HL-60/S4 treated with retinoic acid at 250 ng/mL for 4 days and 3 days (cell line): ENCODE data around the gene HLA-DQA2.
"Not testable (repeated sequence)": the region's sequence is repeated elsewhere in the genome, so short reads cannot be mapped to it uniquely, and the experiment has no call there.

Experiments used
- in situ Hi-C: fragments of 300-500 bp; cut with MboI; formaldehyde crosslinking; loops from 2 replicates; pipeline ENCODE4 v1.7.0; 2022; ENCODE audit warnings: low sequenced_read_pairs

The HLA-DQA2 gene

DNA sequence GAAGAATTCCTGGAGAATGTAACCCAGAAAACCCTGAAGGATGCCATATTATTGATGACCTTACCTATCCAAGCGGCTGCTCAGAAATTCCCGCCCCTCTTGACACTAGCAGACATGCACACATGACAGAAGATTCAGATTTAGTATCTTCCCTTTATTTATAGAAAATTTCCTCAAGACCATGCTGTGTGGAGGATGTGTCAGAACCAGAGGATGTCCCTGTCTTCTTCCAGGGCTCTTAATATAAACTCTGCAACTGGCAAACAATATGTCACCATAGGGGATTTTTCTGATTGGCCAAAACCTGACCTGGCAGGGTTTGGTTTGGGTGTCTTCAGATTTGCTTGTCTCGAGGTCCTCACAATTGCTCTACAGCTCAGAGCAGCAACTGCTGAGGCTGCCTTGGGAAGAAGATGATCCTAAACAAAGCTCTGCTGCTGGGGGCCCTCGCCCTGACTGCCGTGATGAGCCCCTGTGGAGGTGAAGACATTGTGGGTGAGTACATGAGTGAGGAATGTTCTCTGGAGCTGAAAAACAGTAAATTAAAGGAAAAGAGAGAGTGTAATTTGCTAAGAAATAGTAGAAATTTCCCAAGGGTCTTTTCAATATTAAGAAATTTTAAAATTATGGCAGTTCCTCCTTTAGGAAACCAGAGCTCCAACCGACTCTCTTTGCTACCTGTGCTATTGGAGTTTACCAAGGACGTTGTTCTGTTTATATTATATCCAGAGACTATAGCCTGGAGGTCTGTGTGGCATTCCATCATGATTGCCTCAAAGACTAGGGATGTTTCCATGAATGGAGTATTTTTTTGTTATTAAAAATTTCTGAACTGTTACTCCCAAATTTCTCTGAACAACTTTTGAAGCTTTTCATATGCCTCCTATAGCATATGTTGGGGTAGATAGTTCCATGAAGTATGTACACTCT is at the start of gene HLA-DQA2:
TSS of gene HLA-DQA2 (plus strand) at position 361 of the 930 bp plus-strand sequence. CDS start at position 414, 53 bp downstream.
- in situ Hi-C loops: no loop called here

DNA sequence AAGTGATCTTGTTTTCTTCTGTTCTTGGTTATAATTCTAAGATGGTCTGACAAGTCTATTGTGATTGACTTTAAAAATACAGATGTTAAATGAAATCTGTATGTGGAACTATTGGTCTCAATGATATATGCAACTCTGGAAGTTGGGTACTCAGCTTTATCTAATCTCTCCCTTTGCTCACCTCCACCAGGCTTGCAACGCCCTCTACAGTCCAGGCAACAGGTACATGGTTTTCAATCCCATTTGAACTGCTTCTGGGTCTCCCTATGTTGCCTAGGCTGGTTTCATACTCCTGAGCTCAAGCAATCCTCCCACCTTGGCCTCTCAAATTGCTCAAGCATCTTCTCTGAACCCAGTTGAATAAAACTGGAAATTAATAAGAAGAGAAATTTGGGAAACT is 49.2 kb upstream of the HLA-DQA2 start:
- in situ Hi-C loops: no loop called here

DNA sequence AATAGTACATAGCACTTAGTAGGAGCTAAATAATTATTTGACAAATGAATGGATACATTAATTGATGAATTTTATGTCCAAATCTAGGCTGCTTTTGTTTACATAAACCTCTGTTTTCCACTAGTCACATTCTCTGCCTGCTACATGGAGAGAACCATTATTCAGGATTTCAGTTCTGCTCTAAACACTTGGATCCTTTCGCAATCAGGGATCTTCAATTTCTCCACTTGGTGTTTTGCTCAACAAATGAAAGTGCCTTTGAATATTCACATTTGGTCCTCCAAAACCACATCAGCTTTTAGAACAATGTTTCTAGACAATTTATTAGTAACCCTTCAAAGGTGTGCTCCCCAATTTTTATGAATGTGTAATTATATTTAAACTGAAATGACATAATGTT is 44.2 kb upstream of the HLA-DQA2 start:
- in situ Hi-C loops: no loop called here

DNA sequence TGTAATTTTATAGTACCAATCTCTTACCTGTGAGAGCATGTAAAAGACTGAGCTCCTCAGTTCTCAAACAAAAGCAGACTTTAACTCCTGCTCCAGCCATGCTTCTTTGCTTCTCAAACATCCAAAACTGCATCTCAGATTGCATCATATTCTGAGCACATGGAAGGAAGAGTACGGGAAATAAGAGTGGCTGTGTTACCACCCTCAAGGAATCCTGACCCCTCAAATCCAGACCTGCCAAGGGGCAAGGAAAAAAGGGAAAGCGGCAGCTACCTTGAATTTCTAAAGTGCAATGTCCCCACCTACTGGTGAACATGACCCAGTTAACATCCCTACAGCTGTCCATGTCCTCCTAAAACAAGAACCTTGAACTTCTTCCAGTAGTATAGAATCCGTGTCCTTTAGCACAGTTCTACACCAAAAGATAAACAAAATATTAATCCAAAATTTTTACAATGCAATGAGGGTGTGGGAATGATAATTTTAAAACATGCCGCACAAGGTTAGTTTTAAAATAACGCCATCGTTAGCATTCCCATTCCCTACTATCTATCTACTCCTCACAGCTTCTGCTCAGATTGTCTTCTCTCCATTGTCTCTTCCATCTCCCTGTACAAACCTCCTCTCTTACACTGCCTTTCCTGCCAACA is 40.7 kb upstream of the HLA-DQA2 start:
- in situ Hi-C loops: no loop called here

DNA sequence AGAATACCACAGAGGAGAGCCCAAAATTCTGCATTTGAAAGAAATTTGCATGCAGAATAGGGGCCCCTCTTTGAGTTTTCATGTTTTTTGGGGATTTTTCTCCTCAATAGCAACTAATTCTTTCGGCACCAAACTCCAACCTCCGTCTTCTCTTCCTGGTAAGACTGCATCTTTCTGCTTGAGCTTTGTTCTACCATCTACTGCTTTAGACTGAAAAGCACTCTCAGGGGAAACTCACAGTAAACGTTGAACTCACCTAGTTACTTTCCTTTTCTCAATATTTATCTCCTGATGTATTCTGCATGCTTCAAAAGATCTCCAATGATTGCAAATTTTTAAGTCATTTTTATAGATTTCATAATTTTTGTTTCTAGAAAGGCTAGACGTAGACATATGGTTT is 37.8 kb upstream of the HLA-DQA2 start:
- in situ Hi-C loops: no loop called here

DNA sequence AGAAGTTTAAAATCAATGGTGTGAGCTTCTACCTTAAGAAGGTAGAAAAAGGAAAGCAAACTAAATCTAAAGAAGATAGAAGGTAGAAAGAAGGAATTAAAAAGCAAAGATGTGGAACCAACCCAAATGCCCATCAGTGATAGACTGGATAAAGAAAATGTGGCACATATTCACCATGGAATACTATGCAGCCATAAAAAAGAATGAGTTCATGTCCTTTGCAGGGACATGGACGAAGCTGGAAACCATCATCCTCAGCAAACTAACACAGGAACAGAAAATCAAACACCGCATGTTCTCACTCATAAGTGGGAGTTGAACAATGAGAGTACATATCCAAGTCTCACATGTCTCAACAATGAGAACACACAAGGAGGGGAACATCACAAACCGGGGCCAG is 36.0 kb upstream of the HLA-DQA2 start:
- in situ Hi-C loops: not testable (repeated sequence)

DNA sequence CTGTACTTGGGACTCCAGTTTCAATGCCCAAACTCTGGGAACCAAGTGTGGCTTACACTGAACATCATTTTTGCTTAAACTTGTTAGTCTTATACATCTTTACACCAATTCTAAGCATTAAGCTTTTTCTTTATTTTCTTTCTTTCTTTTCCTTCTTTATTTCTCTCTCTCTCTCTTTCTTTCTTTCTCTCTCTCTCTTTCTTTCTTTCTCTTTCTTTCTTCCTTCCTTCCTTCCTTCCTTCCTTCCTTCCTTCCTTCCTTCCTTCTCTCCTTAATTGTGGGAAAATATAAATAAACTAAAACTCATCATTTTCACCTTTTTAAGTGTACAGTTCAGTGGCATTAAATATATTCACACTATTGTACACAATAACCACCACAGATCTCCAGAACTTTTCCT is 31.6 kb upstream of the HLA-DQA2 start:
- in situ Hi-C loops: no loop called here

DNA sequence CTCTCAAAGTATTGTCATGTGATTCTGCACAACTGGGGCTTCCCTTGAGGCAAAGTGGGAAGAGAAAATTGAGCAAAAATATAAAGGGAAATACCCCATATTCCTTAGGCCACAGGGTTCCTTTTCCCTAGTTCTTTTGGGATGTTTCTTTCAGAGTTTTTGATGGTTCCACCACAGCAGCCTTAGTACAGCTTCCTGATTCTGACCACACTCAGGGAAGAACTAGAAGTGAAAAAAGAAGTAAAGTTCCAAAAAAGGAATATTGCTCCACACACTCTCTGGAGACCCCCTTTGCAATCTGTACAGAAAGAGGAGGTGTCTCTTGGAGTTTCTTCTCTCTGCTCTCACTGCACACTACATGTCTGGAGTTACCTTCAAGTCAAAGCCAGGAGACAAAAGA is 27.9 kb upstream of the HLA-DQA2 start:
- in situ Hi-C loops: no loop called here

DNA sequence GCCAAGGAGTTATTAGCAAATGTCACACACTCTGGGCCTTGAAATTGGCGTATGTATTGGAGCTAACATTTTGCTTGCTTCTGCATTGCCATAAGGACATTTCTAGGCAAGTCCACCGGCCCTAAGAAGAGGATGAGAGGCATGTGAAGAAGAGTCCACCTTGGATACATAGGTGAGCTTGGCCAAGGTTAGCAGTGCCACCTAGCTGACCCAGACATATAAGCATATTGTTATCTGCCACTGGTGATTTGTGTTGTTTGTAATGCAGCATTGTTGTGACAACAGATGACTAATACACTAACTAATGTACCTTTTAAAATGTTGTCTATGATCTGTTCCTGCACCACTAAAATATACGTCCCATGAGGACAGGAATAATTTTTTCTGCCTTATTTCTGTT is 24.8 kb upstream of the HLA-DQA2 start:
- in situ Hi-C loops: no loop called here

DNA sequence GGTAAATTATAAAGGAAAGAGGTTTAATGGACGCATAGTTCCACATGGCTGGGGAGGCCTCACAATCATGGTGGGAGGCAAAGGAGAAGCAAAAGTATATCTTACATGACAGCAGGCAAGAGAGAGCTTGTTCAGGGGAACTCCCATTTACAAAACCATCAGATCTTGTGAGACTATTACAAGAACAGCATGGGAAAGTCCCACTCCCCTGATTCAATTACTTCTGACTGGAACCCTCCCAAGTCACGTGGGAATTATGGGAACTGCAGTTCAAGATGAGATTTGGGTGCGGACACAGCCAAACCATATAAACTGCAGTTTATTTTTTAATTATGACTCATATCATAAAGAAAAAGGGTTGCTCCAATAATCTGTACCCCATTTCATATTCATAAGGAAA is 22.3 kb upstream of the HLA-DQA2 start:
- in situ Hi-C loops: no loop called here

DNA sequence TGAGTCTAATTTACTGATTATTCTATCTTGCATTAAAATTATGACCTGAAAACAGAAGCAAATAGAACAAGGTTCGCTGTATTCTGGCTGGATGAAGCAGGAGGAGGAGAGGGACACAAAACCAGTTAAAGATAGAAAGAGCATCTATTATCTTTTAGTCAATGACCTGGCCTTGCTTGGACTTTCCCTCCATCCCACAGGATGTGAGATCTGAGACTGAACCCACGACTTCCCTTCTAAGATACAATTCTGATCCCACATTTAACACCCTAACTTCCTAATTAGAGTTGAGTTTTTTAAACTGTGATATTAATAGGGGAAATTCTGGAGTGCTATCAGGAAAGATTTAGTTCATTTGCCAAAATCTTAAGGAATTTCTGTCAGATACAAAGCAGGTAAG is 3.1 kb upstream of the HLA-DQA2 start:
- in situ Hi-C loops: no loop called here

DNA sequence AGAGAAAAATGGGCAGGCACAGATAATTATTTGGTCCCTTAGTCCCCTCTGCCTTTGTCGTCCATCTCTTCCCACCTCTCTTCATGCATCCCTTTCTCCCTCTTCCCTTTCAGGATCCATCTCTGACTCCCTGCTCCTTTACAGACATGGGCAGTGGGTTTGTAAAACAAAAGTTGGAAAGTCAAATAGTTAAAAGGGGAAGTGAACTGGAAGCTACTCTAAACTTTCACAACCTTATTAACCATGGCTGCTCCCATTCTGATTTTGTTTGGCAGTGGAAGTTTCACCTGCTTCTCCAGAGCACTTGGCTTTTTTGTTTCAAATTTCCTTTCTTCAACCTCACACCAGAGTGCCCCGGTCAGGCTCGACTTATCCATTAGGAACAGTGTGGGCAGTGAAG is 1.2 kb downstream of the HLA-DQA2 start:
- in situ Hi-C loops: no loop called here

DNA sequence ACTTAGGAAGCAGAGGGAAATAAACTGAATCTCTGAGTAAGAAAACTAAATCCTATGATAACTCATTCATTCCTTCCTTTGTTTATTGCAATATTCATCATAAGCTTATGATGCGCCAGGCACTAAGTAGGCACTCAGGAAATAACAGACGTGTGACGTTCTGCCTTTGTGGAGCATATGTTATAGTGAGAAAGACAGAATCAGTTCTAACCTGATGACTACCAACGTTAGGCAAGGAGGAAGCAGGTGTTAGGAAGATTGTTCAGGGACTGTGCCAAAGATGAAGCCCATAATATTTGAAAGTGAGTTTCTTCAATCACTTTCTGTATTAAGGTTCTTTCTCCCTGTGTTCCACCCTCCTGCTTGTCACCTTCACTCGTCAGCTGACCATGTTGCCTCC is 3.6 kb downstream of the HLA-DQA2 start:
- in situ Hi-C loops: no loop called here

DNA sequence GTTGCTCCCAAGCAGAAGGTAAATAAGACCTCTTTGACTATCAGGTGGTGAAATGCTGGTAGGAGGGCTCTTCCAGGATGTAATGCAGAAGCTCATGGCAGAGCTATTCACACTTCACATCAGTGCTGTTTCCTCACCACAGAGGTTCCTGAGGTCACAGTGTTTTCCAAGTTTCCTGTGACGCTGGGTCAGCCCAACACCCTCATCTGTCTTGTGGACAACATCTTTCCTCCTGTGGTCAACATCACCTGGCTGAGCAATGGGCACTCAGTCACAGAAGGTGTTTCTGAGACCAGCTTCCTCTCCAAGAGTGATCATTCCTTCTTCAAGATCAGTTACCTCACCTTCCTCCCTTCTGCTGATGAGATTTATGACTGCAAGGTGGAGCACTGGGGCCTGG is 4.5 kb downstream of the HLA-DQA2 start:
- in situ Hi-C loops: not testable (repeated sequence)

DNA sequence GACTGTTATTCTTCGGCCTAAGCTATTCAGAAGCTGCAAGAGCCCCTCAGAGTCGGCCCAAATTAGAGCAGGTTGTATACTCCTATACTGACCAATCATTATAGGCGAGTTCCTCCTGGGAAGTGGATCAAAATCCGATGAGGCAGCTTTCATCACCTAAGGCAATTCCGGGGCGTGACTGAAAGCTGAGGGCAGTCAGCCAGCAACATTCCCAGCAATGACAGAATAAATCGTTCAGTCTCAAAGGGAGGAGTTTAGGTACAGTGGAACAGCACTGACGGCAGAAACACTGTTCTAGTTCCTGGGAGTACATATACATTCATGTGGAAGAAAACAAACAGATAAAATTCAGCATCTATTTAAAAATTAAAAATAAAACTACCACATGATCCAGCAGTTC is 11.4 kb downstream of the HLA-DQA2 start:
- in situ Hi-C loops: loop anchor here (5.0 kb wide), 1 partner anchor 100 kb away; no protein-coding TSS in a partner anchor

DNA sequence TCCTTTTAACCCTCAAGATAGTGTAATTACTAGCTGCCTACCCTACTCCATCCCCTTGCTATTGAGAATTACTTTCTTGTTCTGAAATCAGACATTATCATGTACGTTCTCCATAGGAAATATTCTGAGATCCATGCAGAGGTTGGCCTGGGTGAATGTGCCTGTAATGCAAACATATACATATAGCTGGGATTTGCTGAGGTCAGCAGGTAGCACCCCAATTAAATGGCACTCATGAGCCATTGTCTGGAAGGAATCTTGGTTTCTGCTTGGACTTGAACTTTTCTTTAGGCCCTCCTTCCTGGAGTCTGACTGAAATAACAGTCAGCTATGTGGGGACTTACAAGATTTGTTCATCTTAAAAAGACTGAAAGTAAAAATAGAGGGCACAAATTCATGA is 18.5 kb downstream of the HLA-DQA2 start:
- in situ Hi-C loops: no loop called here

DNA sequence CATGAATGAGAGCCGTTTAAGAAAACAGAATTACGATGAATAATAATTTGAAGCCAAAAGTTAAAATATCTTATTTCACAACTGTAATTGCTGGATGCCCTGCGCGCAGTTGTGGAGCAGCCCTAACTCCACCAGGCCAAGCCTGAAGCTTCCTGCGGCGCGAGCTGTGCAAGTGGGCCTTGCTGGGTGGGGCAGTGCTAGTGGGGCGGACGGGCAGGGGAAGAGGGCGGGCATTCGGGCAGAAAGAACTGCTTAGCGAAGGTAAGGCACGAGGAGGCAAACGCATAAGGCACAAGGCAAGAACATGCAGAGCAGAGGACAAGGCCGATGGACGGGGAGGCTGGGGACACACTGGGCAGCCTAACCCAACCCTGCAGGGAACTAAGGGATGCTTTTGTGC is 19.9 kb downstream of the HLA-DQA2 start:
- in situ Hi-C loops: no loop called here

DNA sequence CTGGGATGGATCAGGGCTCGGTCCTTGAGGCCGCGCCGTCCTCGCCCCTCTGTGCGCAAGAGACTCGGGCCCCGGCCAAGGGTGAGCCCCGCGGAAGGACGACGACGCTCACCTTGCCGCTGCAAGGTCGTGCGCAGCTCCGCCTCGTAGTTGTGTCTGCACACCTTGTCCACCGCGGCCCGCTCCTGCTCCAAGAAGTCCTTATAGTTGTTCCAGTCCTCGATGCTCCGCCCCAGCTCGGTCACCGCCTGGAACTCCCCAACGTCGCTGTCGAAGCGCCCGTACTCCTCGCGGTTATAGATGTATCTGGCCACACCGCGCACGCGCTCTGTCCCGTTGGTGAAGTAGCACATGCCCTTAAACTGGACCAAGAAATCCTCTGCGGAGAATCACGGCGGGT is 20.4 kb downstream of the HLA-DQA2 start:
- in situ Hi-C loops: no loop called here

DNA sequence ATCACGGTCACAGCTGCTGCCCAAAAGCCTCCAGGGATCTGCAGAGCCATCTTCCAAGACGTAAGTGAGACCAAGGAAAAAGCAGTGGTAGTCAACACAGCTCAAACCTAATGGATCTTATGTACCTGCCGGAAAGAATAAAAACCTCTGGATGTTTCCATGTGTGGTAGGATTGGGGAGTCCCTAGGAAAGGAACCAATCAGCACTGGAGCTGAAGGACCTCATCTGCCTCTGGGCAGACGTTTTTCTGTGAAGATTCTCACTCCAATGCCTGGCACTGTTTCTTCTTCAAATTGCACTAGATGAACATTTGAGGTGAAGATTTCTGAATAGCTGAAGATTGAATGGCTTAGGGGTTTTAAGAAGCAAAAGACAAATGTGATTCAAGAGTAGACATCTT is 22.2 kb downstream of the HLA-DQA2 start, which contains the start of gene HLA-DQB2:
TSS of gene HLA-DQB2 (minus strand) at position 112 of the 400 bp plus-strand sequence. CDS start at position 50, 62 bp downstream.
- in situ Hi-C loops: no loop called here

DNA sequence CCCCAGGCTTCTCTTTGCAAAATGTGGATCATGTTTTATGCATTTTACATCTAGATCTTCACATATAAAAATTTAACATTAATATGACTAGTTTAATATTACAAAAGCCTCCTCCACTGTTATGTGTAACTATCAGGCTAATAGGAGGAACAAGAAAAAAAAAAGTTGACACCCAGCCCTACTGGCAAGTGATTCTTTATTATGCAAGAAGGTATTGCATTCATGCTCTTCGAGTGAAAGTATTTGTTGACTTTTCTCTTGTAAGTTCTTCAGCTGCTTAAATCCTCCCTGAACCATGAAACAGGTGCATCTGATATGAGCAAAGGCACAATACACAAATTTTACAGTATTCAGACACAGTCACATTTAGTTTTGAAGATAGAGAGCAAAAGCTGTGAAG is 22.9 kb downstream of the HLA-DQA2 start:
- in situ Hi-C loops: no loop called here

DNA sequence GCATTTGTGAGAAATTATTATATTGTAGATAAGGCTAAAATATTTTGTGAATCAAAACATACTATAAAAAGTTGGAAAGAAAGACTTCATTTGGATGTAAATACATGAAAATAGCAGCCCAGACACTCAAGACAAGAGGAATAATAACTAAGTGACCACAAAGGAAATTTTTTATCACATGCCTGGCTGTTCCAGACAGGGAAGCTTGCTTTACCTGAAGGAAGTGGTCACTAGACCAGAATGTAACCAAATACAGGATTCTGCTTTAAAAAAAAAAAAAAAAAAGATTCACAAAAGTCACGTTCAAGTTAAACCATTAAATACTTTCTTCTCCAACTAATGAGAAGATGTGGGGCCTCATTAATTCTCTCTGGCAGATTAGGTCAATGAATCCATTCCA is 31.5 kb downstream of the HLA-DQA2 start:
- in situ Hi-C loops: no loop called here

DNA sequence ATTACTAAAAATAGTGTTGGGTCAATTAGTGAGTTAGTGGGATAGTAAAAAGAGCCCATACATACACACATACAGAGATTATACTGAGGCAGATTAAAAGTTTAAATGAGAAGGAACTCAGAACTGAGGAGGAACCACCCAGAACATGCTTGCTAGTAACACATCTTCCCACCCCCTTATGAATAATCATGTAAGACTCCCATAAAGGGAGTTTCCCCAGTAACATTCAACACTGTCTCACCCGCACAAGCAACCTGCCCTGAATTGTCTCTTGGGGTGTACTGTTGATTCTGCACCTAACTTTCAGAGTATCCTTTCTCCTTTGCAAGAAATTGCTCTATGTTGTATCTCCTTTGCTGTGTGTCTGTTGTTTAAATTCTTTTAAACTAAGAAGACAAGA is 33.2 kb downstream of the HLA-DQA2 start:
- in situ Hi-C loops: no loop called here
